Nephron progenitor cell (in vitro differentiated cells): Measurements from ENCODE around the gene PPP2R2D.
"Not testable (repeated sequence)": the region's sequence is repeated elsewhere in the genome, so short reads cannot be mapped to it uniquely, and the experiment has no call there.

Experiments
- DNase-seq: peaks from one replicate; pipeline ENCODE4 v3.0.0; 2021
- H3K27ac Mint-ChIP-seq: 2 replicates; pipeline ENCODE4 v1.8.0; 2021; ENCODE audit warnings: mild to moderate bottlenecking, moderate library complexity, mixed read lengths
- H3K27me3 Mint-ChIP-seq: 2 replicates; pipeline ENCODE4 v1.8.0; 2021; ENCODE audit warnings: mild to moderate bottlenecking, low read depth, mixed read lengths; ENCODE audit not compliant: poor library complexity
- H3K36me3 Mint-ChIP-seq: 2 replicates; pipeline ENCODE4 v1.8.0; 2021; ENCODE audit warnings: low read depth, mixed read lengths
- H3K4me1 Mint-ChIP-seq: 2 replicates; pipeline ENCODE4 v1.8.0; 2021; ENCODE audit warnings: mixed read lengths
- H3K4me3 Mint-ChIP-seq: 2 replicates; pipeline ENCODE4 v1.8.0; 2021; ENCODE audit warnings: mild to moderate bottlenecking, moderate library complexity, mixed read lengths
- H3K9me3 Mint-ChIP-seq: 2 replicates; pipeline ENCODE4 v1.8.0; 2021; ENCODE audit warnings: mild to moderate bottlenecking, moderate library complexity, mixed read lengths
- TF ChIP-seq, protein P1 (sequence below): fragments of 200-600 bp; sonication (generic); IDR thresholded peaks from 2 replicates; pipeline ENCODE4 v1.5.0; 2021; ENCODE audit warnings: antibody characterized with exemption

PPP2R2D gene

DNA sequence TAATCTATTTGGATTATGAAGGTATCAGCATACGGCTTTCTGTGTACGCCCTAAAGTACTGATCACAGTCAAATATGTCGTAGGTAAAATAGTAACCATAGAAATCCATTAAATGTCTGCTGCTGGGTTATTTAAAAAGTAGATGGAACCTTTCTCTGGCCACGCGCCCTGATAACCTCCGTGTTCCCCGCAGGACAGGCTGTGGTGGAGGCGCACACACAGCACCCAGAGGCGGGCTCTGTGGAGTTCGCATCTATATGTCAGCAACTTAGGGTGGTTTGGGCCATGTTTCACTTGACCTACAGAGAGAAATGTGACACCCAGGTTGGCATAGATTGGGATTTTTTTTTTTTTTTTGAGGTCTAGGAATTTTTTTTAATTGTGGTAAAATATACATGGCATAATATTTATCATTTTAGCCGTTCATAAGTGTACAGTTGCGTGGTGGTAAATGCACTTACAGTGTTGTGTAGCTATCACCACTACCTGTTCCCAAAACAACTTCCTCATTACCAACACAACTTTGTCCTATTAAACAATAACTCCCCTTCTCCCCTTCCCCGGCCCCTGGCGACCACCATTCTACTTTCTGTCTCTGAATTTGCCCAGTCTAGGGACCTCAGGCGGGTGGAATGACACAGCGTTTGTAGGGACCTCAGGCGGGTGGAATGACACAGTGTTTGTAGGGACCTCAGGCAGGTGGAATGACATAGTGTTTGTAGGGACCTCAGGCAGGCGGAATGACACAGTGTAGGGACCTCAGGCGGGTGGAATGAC lies 15.4 kb downstream of the PPP2R2D start:
- Mint-ChIP-seq H3K36me3 (peaks cover 50% of the 10 kb centered on the region), H3K4me1 (peaks cover 43% of the 10 kb centered on the region), H3K4me3 (no peak overlapping the region), H3K27me3 (no peaks in the 10 kb centered on the region), H3K27ac (no peak overlapping the region), H3K9me3 (no peaks in the 10 kb centered on the region)
- TF ChIP-seq, protein P1, sequence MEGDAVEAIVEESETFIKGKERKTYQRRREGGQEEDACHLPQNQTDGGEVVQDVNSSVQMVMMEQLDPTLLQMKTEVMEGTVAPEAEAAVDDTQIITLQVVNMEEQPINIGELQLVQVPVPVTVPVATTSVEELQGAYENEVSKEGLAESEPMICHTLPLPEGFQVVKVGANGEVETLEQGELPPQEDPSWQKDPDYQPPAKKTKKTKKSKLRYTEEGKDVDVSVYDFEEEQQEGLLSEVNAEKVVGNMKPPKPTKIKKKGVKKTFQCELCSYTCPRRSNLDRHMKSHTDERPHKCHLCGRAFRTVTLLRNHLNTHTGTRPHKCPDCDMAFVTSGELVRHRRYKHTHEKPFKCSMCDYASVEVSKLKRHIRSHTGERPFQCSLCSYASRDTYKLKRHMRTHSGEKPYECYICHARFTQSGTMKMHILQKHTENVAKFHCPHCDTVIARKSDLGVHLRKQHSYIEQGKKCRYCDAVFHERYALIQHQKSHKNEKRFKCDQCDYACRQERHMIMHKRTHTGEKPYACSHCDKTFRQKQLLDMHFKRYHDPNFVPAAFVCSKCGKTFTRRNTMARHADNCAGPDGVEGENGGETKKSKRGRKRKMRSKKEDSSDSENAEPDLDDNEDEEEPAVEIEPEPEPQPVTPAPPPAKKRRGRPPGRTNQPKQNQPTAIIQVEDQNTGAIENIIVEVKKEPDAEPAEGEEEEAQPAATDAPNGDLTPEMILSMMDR, result no peak
- DNase-seq, result no peak

- not testable (repeated sequence) for H3K9me3 Mint-ChIP-seq, H3K27me3 Mint-ChIP-seq, DNase-seq, H3K4me3 Mint-ChIP-seq, H3K27ac Mint-ChIP-seq
- Mint-ChIP-seq H3K4me1 (peaks cover 46% of the 10 kb centered on the region), H3K36me3 (peaks cover 44% of the 10 kb centered on the region)
These were observed 16.0 kb downstream of the PPP2R2D start for GRCh38 chr10:131916767-131917160.

DNA sequence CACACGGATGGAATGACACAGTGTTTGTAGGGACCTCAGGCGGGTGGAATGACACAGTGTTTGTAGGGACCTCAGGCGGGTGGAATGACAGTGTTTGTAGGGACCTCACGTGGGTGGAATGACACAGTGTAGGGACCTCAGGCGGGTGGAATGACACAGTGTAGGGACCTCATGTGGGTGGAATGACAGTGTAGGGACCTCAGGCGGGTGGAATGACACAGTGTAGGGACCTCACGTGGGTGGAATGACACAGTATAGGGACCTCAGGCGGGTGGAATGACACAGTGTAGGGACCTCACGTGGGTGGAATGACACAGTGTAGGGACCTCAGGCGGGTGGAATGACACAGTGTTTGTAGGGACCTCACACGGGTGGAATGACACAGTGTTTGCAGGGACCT lies 16.7 kb downstream of the PPP2R2D start:
- Mint-ChIP-seq H3K36me3 (peaks cover 37% of the 10 kb centered on the region), H3K4me1 (peaks cover 50% of the 10 kb centered on the region)
- not testable (repeated sequence) for H3K27ac Mint-ChIP-seq, H3K27me3 Mint-ChIP-seq, H3K4me3 Mint-ChIP-seq, DNase-seq, H3K9me3 Mint-ChIP-seq

- Mint-ChIP-seq H3K4me1 (peaks cover 45% of the 10 kb centered on the region), H3K9me3 (peaks cover 14% of the 10 kb centered on the region)
- DNase-seq, result not testable (repeated sequence)
These were observed 18.7 kb downstream of the PPP2R2D start for GRCh38 chr10:131919461-131919860.

DNA sequence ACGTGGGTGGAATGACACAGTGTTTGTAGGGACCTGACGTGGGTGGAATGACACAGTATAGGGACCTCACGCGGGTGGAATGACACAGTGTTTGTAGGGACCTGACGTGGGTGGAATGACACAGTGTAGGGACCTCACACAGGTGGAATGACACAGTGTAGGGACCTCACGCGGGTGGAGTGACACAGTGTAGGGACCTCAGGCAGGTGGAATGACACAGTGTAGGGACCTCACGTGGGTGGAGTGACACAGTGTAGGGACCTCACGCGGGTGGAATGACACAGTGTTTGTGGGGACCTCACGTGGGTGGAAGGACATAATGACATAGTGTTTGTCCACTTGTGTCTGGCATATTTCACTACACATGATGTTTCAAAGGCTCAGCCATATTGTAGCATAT lies 19.3 kb downstream of the PPP2R2D start:
- H3K9me3 Mint-ChIP-seq, result peaks cover 21% of the 10 kb centered on the region
- peaks cover 39% of the 10 kb centered on the region for H3K4me1 Mint-ChIP-seq
- peaks cover 48% of the 10 kb centered on the region for H3K36me3 Mint-ChIP-seq
- H3K27me3 Mint-ChIP-seq, result no peaks in the 10 kb centered on the region
- H3K4me3 Mint-ChIP-seq, result no peak overlapping the region
- no peak for DNase-seq
- TF ChIP-seq, protein P1, result no peak
- peak overlapping the region; percentile 69 for H3K27ac Mint-ChIP-seq

More at GRCh38 chr10:131919461-131919860, 18.7 kb downstream of the PPP2R2D start:
- H3K4me3 Mint-ChIP-seq, H3K27me3 Mint-ChIP-seq, H3K27ac Mint-ChIP-seq: not testable (repeated sequence)
- H3K36me3 Mint-ChIP-seq, result peaks cover 41% of the 10 kb centered on the region

DNA sequence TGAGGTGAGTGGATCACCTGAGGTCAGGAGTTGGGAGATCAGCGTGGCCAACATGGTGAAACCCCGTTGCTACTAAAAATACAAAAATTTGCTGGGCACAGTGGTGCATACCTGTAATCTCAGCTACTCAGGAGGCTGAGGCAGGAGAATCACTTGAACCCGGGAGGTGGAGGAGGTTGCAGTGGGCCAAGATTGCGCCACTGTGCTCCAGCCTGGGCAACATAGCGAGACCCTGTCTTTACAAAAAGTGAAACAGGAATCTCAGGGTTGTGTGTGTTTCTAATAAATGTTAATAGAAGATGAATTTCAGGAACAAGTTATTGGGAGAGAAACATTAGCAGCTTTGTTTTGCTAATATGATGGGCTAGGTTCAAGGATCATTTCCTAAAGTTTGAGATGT lies 19.9 kb downstream of the PPP2R2D start:
- H3K4me1 Mint-ChIP-seq, result peaks cover 34% of the 10 kb centered on the region
- no peaks in the 10 kb centered on the region for H3K27me3 Mint-ChIP-seq
- H3K36me3 Mint-ChIP-seq, result peaks cover 54% of the 10 kb centered on the region
- H3K9me3 Mint-ChIP-seq, result peaks cover 26% of the 10 kb centered on the region
- no peak for DNase-seq
- no peak overlapping the region for H3K4me3 Mint-ChIP-seq
- peak overlapping the region; percentile 78 for H3K27ac Mint-ChIP-seq
- TF ChIP-seq, protein P1, result no peak

GRCh38 chr10:131921184-131921583 lies 20.4 kb downstream of the PPP2R2D start:
- H3K27me3 Mint-ChIP-seq, result no peaks in the 10 kb centered on the region
- H3K27ac Mint-ChIP-seq, result peak overlapping the region; percentile 78
- peaks cover 31% of the 10 kb centered on the region for H3K9me3 Mint-ChIP-seq
- TF ChIP-seq, protein P1, result no peak
- DNase-seq, result peak; percentile 48
- peaks cover 30% of the 10 kb centered on the region for H3K4me1 Mint-ChIP-seq
- H3K4me3 Mint-ChIP-seq, result peak overlapping the region; percentile 53
- H3K36me3 Mint-ChIP-seq, result peaks cover 59% of the 10 kb centered on the region
